OCI-M2 (cell line): ENCODE results near the gene THADA.

Source experiments
- DNase-seq: peaks from one replicate; lab custom pipeline; 2025; ENCODE audit not compliant: unreplicated experiment; lab: John Stamatoyannopoulos, UW

Gene THADA

DNA sequence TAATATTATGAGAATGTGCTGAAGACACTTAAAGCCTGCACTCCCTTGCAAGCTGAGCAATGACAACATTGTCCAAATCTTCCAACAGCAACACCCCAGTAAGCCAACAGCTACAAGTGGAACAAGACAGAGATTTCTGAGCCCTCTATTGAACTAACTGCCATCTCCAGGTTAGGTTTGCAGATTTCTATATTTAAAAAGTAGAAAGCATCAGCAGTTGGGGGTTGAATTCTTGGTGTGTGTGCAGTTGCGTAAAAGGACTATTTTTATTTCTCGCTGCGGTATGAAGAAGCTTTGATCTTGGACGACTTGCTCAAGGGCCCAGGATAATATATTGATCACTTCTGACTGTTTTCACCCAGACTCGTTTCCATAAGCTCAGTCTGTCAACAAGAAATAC lies 263.2 kb downstream of the THADA start:
- no peak for DNase-seq

DNA sequence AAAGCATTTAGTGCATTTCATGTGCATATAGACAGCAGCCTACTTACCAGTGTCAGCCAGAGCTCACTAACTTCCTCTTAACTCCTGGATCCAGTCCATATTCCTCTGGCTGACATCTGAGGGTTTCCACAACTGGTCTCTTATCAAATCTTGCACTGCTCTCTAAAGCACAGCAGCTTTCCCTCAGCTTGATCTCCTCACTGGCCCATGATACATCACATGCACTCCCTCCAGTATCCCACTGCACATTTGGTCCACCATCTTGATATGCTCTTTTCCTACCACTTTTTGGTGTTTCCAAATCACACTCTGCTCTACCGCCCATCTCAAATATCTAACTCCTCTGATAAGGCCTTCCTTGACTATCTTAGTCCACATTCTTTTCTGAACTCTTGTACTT lies 264.4 kb downstream of the THADA start:
- no peak for DNase-seq

DNA sequence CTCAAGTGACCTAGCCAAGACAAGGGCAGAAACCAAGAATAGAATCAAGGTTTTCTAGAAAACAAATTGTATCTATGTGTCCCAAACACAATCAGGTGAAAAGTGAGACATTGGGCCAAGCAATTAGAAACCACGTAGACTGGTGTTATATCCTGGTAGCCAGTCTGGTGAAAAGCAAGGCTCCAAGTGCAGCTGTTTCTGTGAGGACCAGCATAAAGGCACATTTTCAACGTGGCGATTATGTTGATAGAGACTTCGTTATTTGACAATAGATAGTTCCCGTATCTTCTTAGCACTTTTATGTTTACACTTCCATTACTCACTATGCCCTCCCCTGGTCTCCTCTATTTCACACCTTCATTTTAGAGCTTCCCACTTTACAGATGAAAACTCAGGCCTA lies 266.2 kb downstream of the THADA start:
- no peak for DNase-seq

DNA sequence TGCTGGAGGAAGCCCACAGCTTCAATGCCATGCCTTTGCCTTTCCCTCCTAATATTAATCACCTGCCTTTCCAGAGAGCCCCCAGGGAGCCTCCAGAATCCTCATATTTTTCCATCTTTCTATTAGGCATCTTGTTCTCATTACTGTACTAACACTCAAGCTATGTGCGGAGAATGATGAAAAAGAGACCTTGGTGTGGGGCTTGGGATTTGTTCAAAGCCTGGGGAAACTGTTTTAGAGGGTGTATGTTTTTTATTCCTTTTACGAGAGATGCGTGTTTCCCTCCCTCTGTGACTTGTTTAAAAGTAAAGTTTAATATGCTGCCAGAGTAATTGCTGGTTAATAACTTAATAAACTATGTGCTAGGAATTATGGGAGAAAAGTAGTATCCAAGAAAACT lies 267.0 kb downstream of the THADA start:
- DNase-seq: no peak

DNA sequence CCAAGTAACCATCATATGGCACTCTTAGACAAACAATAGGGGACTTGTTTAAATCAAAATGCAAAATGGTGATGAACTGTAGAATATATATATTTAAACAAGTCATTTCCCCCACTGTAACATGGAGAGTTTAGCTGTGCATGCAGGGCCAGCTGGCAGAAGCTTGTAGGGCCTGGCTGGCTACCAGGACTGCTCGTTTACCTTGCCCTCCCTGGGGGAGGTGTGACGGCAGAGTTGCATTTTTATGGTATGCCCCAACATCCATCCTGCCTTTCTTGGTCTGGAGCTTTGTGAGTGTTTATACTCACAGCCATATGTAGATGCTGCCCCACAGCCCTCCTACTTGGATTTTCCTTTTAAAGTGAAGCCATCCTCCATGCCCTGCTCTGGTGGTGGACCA lies 267.7 kb downstream of the THADA start:
- no peak for DNase-seq

DNA sequence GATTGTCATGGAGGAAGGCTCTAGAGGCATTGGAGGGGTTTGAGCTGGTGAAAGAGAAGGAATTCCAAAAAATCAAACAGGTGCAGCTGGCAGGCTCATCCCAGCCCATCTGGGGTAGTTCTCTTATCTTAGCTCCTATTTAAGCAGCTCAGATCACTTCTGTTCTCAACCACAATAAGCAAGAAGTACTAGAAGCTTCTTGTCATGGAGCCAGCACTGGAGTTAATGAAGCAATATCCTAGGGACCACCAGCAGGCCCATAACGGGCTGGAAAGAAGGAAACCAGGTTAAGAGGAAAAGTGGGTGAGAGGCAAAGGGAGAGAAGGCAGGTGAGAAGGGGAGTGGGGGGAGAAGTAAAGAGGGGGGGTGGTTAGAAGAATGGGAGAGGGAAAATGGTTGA lies 268.7 kb downstream of the THADA start:
- DNase-seq: no peak

DNA sequence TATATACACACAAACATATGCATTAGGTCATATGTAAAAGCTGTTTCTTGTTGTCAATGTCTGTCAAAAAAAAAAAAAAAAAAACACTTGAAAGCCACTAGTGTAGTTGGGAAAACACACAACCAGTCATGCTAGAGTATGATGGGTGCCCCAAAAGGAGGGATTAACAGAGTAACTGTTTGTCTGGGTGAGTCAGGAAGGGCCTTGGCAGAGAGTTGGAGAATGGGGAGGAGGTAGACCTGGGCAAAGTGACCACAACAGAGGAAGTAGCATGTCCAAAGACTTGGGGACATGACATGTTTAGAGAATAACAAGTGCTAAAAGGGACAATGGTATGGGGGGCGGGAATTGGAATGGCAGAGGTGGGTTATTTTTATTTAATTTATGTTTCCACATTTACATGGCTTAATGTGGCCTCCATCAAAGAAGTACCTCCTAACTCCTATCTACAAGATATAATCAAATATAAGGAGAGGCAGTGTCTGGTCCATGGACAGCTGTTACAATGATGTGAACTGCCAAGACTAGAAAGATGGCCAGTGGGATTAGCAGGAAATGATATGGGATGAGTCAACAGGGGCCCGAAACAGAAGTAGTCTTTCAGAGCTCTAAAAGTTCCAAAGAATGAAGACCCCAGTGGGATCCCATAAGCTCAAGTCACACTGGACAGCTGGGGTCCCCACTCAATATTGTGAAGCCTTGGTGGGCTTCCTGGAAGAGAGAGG lies 269.6 kb downstream of the THADA start:
- no peak for DNase-seq

DNA sequence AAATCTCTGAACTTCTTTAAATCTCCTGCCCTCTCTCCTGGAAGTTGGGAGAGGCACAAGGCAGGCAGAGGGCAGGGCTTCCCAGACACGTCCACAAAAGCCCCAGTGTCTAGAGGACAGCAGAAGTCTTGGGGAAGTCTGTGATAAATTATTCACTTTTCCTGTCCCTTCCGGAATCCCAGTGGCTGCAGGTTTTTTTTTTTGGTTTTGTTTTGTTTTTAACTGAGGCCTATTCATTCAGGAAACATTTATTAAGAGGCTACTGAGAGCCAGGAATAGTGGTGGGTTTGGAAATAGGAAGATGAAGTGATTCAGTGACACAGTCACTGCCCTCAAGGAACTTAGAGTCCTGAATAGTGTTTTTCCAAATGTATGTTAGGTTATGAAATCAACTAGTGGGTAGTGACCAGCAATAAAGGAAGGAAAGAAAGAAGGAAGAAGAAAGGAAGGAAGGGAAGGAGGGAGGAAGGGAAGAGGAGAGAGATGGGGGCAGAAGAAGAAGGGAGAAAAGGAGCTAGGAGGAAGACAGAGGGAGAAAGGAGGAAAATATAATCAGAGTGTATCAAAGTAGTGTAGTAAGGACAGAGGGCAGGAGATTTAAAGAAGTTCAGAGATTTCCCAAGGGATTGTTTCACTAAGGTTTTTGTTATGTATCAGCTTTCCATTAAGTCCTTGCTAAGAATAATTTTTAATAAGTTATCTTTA lies 270.6 kb downstream of the THADA start:
- DNase-seq: no peak

DNA sequence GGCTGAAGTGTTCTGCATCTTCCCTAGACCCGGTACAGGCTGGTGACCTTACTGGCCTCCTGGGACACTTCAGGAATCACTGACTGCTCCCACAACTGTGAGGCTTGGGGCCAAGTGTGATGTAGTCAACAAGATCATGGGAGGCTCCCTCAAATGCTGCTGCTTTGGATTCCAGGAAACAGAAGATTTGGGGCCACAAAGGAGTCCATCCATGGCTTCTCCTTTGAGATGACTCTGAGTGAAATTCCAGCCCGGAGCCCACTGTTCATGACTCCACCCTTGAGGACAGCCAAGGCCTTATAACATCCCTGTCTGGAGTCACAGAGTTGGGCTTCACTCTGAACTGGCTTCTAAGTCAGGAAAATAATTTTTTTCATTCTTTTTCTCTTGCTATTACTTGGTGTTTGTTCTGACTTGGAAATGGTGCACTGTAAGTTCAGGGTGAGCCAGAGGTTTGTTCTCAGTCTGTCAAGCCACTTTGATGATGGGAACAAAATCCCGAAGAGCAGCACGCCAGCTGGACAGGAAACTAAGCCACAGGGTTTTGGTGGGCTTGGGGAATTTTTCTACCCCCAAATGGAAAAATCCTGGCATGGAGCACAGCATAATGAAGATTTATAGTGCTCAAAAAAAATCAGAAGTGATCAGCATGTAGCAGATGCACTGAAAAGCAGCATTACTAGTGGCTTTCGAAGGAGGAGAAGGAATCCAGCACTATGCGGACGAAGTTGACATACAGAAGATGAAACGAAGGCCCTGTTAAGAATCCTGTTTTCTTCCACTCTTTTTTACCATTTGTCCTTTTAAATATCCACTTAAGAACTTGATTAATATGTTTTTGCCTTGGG lies 271.4 kb downstream of the THADA start:
- DNase-seq: no peak

DNA sequence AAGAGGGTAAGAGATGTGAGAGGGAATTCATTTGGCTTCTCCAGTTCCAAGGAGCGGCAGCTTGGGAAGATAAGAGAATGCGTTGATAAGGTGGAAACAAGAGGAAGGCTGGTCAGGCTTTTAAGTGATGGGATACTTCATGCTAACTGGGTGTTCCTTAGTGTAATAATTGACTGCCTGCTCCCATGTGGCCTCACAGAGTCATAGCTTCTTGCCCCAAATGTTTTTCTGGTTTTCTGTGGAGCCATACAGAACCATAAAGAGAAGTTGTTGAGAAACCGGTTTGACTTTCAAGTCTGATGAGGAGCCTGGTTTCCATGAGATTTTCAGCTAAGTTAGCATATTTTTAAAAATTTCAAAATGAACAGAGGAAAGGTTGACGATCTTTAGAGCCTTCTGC lies 272.0 kb downstream of the THADA start:
- no peak for DNase-seq

DNA sequence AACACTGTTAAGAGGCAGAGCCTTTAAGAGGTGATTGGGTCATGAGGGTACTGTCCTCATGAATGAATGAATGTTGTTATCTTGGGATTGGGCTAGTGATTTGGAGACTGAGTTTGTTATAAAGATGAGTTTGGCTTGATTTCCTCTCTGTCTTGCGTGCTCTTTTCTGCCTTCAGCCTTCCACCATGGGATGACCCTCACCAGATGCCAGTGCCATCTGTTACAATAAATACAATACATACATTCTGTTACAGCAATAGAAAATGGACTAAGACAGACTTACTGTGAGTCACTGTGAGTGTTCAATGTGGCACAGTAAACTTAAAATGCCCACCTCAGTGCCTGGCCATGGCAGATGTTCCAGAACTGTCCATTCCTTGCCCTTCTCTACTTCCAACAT lies 274.4 kb downstream of the THADA start:
- no peak for DNase-seq

DNA sequence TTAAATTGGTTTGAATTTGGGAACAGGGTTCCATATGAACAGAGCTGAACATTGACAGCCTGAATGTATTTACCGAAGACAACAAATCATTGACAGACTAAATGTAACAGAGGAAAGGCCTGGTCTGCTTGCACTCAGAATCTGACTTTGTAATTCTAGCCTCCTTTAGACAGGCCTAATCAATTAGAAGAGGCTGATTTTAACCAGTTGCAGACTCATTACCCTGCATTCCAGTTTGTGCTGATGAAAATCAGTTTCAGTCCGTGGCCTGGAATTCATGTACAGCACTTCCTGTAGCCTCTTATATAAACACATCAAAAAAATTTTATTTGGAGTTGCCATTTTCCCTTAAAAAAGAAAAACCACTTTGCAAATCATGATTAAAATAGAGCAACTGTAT lies 276.3 kb downstream of the THADA start:
- no peak for DNase-seq

DNA sequence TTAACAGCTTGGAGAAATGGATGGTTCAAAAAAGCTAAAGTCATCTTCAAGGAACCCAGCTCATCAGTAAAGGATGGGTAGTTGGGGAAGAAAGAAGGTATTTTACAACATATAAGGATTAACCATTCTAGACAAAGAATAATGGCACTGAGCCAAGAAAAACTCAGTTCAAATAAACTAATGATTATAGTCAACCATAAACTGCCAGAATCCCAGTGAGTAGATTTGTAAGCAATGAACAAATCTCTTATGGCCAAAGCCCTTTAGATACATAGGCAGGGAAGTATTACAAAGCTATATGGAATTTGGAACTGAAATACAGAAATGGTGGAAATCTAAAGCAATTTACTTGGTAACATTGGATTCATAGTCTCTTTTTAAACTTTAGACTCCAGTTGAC lies 277.0 kb downstream of the THADA start:
- DNase-seq: no peak

DNA sequence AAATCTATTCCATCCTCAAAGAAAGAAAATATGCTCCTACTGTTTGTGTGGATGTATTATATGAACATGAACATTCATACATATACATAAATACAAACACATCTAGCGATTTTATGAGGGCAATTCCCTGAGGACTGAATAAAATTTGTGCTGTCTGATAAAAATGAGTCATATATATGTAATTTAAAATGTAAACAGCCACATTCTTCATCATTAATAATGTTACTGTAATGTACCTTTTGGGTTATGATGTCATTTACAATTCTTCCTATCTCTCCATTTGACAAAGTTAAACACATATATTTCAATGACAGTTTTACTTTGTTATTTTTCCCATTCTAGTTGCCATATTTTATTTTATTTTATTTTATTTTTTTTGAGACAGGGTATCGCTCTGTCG lies 278.2 kb downstream of the THADA start:
- DNase-seq: no peak

DNA sequence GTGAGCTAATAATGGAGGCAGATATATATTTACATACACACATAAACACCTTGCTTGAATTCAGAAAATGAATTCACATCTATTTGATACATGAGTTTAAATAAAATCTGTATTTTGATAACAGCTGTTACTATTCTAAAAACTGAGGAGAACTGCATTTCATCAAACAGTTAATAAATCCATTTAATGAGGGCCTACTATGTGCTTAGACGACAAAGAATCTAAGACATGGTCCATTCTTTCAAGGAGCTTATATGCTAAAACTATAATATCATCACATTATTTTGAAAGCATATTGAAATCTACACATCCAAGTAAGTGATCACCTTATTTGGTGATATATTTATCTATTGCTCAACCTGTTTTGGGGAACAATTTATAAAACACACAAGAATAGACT lies 278.6 kb downstream of the THADA start:
- no peak for DNase-seq

DNA sequence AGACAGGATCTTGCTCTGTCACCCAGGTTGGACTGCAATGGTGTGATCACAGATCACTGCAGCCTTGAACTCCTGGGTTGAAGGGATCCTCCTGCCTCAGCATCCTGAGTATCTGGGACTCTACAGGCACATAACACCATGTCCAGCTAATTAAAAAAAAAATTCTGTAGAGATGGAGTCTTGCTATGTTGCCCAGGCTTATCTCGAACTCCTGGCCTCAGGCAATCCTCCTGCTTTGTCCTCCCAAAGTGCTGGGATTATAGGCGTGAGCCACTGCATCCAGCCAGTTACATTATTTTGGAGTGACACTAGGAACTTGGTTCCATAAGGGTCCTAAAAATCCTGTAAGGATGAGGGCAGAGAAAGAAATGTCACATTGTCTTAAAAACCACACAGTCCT lies 280.4 kb downstream of the THADA start:
- no peak for DNase-seq

DNA sequence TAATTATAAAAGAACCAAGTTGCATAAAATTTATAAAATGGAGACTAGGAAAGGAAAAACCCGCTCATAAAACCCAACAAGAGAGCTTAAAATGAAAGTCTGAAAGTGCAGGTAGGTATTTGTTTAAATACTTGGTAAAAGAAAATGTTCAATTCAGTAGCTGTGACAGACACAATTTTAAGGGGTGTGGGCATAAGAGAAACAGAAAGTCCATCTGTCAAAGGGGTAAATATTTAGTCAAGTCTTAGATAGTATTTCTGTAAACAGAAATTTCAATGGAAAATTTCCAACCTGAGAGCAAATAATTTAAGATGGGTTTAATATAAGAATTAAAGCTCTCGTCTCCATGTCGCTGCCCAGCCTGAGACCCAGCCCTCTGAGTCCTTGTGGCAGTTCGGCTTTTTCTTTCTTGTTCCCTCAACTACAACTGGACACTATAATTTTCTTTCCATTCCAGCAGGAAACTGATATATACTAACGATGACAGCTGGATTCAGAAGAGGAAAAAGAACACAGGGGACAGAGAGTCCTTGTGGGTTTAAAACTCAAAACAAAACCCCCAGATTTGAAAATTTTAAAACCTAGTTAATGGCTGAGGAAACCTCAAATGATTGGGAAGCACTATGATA lies 281.4 kb downstream of the THADA start:
- no peak for DNase-seq

DNA sequence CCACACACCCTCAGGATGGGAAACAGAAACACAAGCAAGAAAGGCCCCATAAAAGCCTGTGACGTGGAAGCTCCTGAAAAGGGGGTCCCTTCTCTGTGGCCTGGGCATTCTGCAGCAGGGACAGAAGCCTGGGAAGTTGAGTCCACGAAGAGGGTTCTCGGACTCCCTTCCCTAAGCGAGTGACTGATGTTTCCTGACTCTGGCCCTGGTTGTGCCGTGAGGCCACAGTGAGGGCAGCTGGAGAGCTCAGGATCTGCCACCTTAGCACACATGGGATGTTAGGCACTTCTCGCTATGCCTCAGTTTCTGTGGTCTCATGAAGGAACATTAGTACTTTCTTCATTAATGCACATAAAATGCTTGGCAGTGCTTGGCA lies 282.2 kb downstream of the THADA start:
- DNase-seq: no peak

DNA sequence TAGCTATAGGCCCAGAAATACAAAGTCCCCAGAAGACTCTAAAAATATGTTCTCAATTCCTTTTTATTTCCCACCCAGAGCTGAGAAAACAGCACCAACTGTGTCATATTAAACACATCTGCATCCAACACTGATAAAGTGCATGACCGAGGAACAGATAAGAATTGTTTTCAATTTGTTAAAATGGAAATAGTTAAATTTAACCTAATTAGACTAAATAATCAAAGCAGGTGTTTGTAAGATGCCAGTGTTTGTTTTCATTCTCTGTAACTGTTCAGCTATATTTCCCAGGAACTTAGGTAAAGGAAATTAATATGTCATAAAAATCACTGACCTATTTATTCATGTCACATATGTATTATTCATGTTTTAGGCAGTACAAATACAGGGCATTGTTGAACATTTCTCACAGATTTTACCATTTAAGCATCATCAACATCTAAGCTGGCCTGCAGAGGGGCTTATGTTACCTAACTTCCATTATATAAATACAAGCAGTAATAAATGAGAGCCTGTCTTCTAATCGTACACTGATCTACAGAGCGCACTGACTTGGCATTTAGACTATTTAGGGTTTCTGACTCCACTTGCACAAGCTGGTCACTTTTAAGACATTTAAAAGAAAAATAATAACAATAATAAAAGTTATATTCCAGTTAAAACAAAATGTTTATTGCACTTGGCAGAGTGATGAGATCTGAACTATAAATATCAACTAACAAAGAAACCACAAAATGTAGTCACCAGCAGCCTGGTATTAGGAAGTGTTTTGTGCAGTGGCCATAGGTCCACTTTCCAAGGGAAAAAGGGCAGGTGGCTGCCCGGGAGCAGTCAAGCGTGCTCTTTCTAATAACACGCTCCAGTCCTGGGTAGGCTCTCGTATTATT lies 282.8 kb downstream of the THADA start:
- DNase-seq: no peak

DNA sequence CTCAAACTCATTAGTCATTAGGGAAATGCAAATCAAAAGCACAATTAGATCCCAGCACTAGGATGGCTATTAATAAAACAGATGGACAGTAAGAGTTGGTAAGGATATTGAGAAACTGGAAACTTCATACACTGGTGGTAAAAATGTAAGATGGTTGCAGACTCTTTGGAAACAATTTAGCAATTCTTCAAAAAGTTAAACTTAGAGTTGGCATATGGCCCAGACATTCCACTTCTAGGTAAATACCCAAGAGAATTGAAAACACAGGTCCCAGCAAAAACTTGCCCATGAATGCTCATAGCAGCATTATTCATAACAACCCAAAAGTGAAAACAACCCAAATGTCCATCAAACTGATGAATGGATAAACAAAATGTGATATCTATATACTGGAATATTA lies 284.6 kb downstream of the THADA start:
- no peak for DNase-seq

DNA sequence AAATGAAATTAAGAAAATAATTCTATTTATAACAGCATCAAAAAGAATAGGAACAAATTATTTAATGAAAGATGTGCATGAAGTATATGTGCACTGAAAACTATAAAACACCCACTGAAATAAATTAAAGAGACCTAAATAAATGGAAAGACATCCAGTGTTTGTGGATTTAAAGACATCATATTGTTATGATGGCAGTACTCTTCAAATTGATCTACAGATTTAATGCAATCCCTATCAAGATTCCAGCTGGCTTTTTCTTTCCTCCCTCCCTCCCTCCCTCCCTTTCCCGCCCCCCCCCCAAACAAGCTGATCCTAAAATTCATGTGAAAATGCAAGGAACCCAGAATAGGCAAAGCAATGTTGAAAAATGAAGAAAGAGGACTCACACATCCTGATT lies 285.9 kb downstream of the THADA start:
- no peak for DNase-seq
